GM18873 (cell line): Measurements from ENCODE around the gene VNN1.
"Not testable (repeated sequence)": the region's sequence is repeated elsewhere in the genome, so short reads cannot be mapped to it uniquely, and the experiment has no call there.

ENCODE experiments used
- ATAC-seq: cut with Tn5 transposase; IDR thresholded peaks from one replicate; pipeline ENCODE4 v1.9.1; 2021; ENCODE audit warnings: mild to moderate bottlenecking, moderate library complexity, moderate number of reproducible peaks; ENCODE audit not compliant: unreplicated experiment, low FRiP score

Gene VNN1

DNA sequence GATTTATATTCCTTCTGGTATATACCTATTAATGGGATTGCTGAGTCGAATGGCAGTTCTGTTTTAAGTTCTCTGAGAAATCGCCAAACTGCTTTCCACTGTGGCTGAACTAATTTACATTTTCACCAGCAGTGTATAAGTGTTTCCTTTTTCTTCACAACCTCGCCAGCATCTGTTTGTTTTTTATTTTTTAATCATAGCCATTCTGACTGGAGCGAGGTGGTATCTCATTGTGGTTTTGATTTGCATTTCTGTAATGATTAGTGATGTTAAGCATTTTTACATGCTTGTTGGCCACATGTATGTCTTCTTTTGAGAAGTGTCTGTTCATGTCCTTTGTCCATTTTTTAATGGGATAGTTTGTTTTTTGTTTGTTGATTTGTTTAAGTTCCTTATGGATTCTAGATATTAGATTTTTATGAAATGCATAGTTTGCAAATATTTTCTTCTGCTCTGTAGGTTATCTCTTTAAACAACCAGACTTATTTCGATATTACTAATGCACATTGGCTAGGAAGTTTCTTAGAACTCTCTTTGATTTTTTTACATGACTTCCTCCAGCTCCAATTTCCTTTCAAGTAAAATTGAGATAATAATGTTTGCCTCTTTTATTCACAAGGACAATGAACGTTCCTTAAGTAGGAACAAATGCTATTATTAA is 12.2 kb upstream of the VNN1 start:
- peak; percentile 89 for ATAC-seq

DNA sequence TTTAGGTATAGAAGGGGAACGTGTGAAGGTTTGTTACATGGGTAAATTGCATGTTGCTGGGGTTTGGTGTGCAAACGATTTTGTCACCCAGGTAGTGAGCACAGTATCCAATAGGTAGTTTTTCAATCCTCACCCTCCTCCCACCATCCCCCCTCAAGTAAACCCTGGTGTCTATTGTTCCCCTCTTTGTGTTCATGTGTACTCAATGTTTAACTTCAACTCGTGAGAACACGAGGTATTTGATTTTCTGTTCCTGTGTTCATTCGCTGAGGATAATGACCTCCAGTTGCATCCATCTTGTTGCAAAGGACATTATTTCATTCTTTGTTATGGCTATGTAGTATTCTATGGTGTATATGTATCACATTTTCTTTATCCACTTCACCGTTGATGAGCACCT is 11.6 kb upstream of the VNN1 start:
- ATAC-seq, result no peak

DNA sequence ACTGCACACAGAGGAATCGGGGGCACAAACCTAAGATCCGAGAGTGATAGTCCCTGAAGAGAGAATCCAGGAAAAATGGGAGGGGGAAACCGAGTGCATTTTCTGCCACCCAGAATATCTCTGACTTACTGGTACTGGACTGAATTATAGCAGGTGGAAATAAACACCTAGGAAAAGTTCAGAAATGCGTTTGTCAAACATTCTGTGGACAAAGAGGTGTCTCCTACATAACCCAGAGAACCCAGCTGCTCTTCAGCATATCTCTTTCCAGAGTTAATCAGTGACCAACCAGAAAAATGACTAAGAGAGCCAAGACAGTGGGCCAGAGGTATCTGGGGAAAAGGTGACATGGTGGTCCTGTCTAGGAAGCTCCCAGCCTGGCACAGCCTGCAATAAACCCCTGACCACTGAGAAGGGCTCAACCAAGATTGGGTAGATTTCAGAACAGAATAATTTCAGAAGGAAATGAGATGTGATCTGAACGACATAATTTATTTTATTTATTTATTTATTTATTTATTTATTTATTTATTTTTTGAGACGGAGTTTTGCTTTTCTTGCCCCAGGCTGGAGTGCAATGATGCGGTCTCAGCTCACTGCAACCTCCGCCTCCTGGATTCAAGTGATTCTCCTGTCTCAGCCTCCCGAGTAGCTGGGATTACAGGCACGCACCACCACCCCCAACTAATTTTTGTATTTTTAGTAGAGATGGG is 6.0 kb upstream of the VNN1 start:
- no peak for ATAC-seq

DNA sequence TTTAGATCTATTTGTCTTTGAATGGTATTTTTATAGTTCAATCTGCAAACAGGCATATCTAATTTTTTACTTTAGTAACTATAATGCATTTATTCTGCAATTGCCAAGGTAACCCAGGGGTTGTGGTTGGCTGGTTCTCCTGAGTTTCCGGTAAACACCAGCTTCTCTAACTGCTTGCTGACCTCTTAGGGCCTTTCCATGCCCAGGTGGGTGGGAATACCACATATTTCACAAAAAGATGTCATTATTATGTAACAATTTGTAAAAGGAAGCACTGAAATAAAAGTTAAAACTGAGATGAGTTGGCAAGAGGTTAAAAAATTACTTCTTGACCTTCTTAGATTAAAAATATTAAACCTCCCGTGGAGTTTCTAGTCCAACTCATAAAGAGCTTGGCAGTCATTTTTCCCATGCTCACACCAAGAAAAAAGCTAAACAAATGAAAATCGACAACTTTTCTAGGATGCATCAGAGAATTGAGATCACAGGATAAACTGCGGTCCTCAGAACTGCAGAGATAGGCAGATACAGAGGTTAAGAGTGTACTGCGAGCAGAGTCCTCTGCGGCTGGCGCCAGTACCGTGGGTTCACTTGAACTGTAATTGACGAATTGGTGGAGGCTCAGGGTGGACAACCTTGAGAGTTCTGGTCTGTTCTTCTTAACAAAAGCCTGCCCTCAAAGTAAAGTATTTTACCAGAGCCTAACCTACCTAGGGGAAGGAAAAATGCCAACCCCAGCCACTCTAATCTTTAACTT is 2.2 kb upstream of the VNN1 start:
- no peak for ATAC-seq

DNA sequence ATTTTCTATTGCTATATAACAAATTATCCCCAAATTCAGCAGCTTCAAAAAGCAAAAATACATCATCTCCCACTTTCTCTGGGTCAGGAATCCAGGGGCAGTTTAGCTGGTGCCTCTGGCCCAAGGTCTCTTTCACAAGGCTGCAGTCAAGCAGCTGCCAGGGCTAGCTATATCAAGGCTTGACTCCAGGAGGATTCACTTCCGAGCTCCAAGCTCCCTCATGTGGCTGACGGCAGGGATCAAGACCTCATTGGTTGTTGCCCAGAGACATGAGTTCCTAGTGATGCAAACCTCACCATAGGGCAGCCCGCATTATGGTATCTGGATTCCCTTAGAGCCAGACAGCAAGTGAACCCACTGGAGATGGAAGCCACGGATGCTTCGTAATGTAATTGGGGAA is 1.3 kb upstream of the VNN1 start:
- ATAC-seq, result no peak

DNA sequence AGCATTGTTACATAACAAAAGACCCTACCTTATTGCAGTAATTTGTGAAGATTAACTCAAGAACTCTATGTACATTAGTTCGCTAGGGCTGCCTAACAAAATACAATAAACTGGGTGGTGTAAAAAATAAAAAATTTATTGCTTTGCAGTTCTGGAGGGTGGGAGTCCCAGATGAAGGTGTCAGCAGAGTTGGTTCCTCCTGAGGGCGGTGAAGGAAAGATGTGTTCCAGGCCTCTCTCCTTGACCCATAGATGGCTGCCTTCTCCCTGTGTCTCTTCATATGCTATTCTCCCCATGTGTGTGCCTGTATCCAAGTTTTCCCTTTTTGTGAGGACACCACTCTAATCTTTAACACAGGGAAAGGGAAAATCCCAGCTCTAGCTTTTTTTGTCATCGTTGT is 305 bp upstream of the VNN1 start:
- no peak for ATAC-seq

DNA sequence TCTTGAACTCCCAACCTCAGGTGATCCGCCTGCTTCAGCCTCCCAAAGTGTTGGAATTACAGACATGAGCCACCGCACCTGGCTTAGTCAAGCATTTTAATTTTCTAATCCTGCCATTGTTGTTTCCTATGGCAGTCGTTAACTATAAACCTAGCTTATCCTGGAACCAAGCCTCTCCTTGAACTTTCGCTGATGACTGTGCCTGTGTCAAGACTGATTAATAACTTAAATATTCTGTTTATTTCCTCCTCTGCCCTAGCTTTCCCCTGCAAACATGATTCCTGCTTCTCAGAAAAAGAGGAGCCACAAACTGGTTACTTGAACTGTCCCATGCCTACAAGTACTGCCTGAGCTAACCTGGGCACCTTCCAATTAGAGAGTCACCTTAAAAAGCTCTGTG is 1.5 kb downstream of the VNN1 start:
- ATAC-seq, result no peak

DNA sequence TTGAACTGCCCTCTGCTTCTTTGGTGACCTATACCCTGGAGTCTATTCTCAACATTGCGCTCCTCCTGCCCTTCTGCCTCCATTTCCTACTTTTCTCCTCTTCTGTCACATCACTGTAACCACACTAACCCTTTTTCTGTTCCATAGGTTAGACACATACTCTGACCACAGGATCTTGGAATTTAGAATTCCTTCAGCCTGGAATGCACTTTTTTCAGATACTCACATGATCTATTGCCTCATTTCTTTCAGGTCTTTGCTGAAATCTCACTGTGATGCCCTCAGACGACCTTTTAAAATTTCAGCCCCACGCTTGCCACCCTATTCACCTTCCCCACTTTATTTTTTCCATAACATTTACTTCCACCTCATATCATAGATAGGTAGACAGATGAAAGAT is 5.1 kb downstream of the VNN1 start:
- no peak for ATAC-seq

DNA sequence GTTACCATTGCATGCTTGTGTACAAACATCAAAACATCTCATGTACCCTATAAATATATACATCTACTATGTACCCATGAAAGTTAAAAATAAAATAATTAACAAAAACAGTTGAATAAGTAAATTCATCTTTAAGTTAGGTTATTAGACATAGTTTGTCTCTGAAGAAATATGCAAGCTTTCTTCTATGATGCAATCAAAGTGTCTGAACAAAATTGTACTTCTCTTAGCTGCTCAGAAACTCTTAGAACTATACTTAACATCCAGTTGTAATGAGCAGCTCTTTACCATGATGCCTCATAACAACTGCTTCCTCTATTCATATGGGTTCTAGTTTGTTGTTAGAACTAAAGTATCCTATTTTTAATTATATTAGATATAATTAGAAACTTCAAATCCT is 5.9 kb downstream of the VNN1 start:
- ATAC-seq, result no peak

DNA sequence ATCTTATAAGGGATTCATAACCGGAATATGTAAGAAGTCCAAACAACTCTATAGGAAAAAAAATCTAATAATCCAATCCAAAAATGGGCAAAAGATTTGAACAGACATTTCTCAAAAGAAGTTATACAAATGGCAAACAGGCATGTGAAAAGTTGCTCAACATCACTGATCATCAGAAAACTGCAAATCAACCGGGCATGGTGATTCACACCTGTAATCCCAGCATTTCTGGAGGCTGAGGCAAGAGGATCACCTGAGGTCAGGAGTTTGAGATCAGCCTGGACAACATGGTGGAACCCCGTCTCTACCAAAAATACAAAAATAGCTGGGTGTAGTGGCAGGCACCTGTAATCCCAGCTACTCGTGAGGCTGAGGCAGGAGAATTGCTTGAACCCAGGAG is 7.1 kb downstream of the VNN1 start:
- not testable (repeated sequence) for ATAC-seq

DNA sequence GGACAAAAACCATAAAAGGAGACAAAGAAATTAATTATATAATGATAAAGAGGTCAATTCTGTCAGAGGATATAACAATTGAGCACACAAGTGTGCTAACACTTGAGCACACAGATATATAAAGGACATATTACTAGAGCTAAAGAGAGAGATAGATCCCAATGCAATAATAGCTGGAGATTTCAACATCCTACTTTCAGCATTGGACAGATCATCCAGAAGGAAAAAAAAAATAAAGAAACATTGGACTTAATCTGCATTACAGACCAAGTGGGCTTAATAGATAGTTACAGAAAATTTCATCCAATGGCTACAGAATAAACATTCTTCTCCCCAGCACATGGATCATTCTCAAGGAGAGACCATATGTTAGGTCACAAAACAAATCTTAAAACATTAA is 9.9 kb downstream of the VNN1 start:
- ATAC-seq, result no peak

DNA sequence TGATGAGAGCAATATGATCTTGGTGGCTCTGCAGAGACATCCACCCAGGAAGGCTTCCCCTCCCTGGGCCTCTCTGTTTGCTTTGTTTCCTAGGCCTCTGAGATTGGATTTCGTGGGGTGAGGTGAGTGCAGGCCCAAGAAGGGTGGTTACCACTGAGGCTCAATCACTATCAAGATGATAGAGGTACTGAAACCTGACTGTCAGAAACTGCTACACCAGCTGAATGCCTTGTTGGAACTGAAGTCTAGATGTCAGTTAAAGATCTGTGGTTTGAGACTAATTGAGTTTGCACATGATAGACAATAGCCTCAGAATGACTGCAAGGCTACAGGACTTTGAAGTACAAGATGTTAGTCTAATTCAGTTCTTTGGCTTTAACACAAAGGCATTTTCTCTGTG is 15.2 kb downstream of the VNN1 start:
- ATAC-seq, result no peak

DNA sequence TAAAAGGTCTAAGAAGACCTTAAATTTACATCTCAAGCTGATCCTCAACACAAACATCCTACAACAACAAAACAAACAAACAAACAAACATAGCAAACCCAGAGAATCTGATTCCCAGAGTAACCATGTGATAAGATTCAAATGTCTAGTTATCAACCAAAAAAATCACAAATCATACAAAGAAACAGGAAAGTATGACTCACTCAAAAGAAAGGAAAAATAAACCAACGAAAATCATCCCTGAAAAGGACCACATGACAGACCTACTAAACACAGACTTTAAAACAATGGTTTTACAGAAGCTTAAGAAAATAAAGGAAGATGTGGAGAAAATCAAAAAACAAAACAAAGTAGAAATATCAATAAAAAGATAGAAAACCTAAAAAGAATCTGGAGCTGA is 18.1 kb downstream of the VNN1 start:
- no peak for ATAC-seq

DNA sequence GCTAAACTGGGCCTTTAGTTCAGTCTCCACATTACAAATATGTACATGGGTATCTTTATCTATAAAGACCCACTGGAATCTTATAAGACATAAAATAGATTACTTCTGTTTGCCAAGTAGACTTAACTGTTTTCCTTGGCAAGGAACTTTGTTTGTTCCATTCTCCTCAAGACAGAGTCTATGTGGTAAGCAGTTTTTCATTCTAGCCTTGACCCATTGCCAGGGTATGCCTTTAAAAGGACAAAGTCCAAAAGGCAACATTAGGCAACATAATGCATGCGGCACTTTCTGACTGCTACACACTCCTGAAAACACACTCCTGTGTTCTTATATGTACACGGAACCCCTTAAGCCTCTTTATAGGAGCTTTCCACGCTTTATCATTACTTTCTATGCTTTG is 20.4 kb downstream of the VNN1 start:
- ATAC-seq, result no peak

DNA sequence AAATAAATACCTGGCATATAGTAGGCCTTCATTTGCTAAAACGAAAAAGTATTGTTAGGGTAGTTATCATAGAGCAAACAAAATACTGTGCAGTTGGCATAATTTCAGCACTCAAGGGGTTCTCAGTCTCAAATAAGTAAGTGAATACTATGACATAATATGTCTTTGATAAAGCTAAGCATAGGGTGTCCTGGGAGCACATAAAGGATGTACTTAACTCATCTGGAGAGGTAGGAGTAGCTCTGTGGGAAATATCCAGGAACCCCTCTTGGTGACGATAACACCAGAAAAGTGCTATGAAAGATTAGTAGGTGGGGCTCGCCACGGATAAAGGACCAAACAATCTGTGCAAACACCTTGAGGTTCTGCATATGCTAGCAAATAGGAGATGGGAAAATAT is 23.2 kb downstream of the VNN1 start:
- ATAC-seq, result no peak

DNA sequence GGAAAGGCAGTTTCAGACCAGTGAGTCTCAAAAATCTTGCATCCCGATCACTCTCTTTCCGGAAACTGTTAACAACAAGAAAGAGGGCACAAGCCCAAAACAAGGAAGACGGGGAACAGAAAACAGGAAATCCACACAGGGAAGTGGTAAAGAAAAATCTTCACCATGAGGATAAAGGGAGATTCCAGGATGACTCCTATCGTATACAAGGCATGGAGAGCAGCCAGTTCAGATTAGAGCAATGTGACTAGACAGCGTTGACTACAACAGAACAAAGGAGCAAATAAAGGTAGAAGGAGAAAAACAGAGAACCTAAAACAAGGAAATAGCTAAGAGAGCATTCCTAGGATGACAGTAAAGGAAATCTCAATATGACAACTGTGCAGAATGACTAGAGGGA is 26.5 kb downstream of the VNN1 start:
- ATAC-seq, result no peak

DNA sequence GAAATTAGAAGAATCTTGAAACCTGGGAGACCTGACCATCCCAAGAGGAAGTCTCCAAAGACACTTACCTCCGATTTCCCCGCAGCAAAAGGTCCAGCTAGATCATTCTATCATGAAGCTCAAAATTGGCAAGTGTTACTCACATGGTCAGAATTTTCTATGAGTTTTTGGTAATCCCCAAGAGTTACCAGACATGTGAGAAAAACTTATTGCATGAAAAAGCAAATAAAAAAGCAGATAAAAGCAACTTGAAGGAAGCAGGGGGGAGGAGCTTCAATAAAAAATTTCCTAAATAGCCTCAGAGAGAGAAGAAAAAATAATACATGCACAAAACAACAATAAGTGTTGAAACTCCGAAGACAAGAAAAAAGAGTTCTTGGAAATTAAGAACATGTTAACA is 27.3 kb downstream of the VNN1 start:
- ATAC-seq, result no peak

DNA sequence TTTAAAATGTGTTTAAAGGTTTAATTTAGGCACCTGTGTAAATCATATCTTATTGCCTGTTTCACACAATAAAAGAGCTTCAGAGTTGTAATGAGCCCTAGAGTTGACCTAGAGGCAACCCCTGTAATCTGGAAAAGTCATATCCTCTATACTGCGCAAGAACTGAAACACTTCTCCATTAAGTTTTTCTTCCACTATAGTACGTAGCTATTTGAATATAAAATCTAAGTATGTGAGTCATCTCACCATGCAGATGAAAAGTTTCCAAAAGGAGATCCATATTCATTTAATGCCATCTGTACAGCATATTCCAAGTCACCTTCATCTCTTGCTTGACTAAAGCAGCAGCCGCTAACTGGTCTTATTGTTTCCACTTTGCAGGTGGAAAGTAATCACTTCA is 28.8 kb downstream of the VNN1 start:
- ATAC-seq, result no peak

DNA sequence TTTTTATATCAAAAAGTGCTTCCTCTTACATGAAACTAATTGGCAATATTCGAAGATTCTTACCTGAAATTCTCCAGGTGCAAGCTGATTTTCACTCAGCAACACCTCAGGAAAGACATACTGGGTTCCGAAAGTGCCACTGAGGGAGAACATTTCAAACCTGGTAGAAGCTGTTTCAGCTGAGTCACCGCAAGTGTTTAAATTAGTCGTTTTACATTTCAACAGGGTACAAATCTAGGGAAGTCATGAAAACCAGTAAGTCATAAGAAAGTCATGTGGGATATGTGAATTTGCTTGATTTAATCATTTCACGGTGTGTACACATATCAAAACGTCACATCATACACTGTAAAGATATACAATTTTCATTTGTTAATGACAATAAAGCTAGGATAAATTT is 29.6 kb downstream of the VNN1 start:
- ATAC-seq, result no peak

DNA sequence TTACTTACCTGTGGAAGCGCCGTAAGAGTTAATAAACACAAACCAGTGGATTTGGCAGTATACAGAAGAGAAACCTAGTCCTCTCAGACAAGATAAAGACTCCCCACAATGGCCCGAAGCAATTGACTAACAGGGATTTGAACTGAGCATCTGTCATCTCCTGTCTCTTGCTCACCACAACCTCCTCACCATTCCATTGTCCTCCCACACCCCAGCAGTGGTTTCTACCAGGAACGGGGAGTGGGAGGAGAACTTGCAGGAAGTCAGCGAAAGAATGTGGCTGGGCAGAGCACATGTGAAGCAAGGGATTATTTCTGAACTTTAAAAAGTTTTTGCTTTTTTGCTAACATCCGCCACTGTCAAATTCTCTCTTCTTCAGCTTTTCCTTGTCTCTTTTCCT is 30.3 kb downstream of the VNN1 start:
- ATAC-seq, result no peak

DNA sequence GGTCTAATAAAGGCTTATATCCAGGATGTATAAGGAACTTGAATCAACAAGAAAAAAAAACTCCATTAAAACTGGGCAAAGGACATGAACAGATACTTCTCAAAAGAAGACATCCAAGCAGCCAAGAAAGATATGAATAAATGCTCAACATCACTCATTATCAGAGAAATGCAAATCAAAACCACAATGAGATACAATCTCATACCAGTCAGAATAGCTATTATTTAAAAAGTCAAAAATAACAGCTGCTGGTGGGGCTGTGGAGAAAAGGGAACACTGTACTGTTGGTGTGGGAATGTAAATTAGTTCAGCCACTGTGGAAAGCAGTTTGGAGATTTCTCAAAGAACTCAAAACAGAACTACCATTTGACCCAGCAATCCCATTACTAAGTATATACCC is 34.8 kb downstream of the VNN1 start:
- ATAC-seq, result not testable (repeated sequence)

DNA sequence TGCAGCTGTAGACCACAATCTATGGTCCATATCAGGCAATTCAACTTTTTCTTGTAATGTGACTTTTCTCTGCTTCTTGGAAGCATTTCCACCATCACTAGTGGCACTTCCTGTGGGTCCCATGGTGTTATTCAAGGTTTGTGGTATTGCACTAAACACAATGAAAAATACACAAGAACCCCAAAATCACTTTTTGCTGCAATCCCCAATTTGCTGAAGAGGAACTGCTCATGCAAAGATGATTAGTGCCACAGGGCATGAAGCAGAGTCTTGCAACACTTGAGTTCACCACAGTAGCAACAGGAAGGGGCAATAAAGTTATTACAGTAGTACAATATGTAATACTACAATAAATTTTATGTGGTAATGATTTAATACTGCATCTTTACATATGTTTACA is 38.1 kb downstream of the VNN1 start:
- no peak for ATAC-seq
